Thyroid gland (tissue), 4 donors: Measurements from ENCODE around the gene LTA.

ENCODE experiments used
- CTCF ChIP-seq, 6 experiments: fragments of 200-600 bp in 3 of 6; fragments of 450-650 bp in 3 of 6; sonication (generic) in 3 of 6; IDR thresholded peaks; one replicate each; pipeline ENCODE4 v1.5.1; 2016 to 2019; ENCODE audit warnings: antibody characterized with exemption in 6 of 6, mild to moderate bottlenecking in 2 of 6, inconsistent platforms in 1 of 6, moderate library complexity in 1 of 6
- POLR2A ChIP-seq, 2 donors: fragments of 450-650 bp; IDR thresholded peaks; one replicate each; pipeline ENCODE4 v1.6.1; 2017; ENCODE audit warnings: antibody characterized with exemption in 2 of 2, mild to moderate bottlenecking in 2 of 2, moderate library complexity in 1 of 2

GRCh38 chr6:31586008-31586407, 13.9 kb downstream of the LTA start, which contains the start of gene LST1:
- no peak for TF ChIP-seq CTCF (IDR thresholded peaks at IDR 0.05)
- no peak for TF ChIP-seq POLR2A (IDR thresholded peaks at IDR 0.05)
